Osteoblast (primary cell): ENCODE results near the gene PPIP5K1. TPM values are rescaled to one million over a fixed set of nuclear protein-coding genes. Genes with fewer than 3 reads are reported as not detected.

Source experiments
- DNase-seq: peaks from one replicate; pipeline ENCODE4 v3.0.0; 2011; ENCODE audit warnings: low spot score, mixed read lengths; ENCODE audit not compliant: insufficient read length; ENCODE audit errors: missing footprints
- H2AFZ ChIP-seq: 2 replicates; pipeline ENCODE4 v1.6.0; 2011; ENCODE audit warnings: mild to moderate bottlenecking, low read length
- H3K27ac ChIP-seq: 2 replicates; pipeline ENCODE4 v1.5.1; 2011; ENCODE audit warnings: mild to moderate bottlenecking, low read depth, low read length, moderate library complexity
- H3K27me3 ChIP-seq: 2 replicates; pipeline ENCODE4 v1.6.0; 2012; ENCODE audit warnings: mild to moderate bottlenecking, control low read depth, inconsistent platforms, low read length, moderate library complexity; ENCODE audit not compliant: insufficient read depth
- H3K36me3 ChIP-seq: 2 replicates; pipeline ENCODE4 v1.5.1; 2011; ENCODE audit warnings: mild to moderate bottlenecking, low read length, control low read depth, moderate library complexity; ENCODE audit not compliant: insufficient read depth
- H3K4me1 ChIP-seq: 2 replicates; pipeline ENCODE4 v1.5.1; 2011; ENCODE audit warnings: mild to moderate bottlenecking, low read length, control low read depth, moderate library complexity; ENCODE audit not compliant: insufficient read depth
- H3K4me2 ChIP-seq: 2 replicates; pipeline ENCODE4 v1.6.0; 2011; ENCODE audit warnings: mild to moderate bottlenecking, low read length; ENCODE audit not compliant: insufficient read depth
- H3K4me3 ChIP-seq: fragments of 200-600 bp; sonication (generic); 3 replicates; pipeline ENCODE4 v1.5.1; 2012; ENCODE audit warnings: mild to moderate bottlenecking, low read length, inconsistent platforms; ENCODE audit not compliant: insufficient read depth
- H3K79me2 ChIP-seq: 2 replicates; pipeline ENCODE4 v1.6.0; 2012; ENCODE audit warnings: mild to moderate bottlenecking, low read length, control low read depth, inconsistent platforms; ENCODE audit not compliant: insufficient read depth
- H3K9me3 ChIP-seq: 2 replicates; pipeline ENCODE4 v1.5.1; 2011; ENCODE audit warnings: low read depth, low read length, control low read depth
- H4K20me1 ChIP-seq: 2 replicates; pipeline ENCODE4 v1.6.0; 2012; ENCODE audit warnings: mild to moderate bottlenecking, low read length, control low read depth; ENCODE audit not compliant: insufficient read depth
- small RNA-seq: library from RNA; depleted of rRNA; stranded (forward); fragments of <200 nt; gene quantifications from one replicate; pipeline ENCODE3, GENCODE V24; 2012
- total RNA-seq: library from RNA; depleted of rRNA; stranded (reverse); fragments of >200 nt; gene quantifications from 2 replicates; pipeline ENCODE4 v1.2.3, GENCODE V29; 2012
- TF ChIP-seq, protein P1 (sequence below): IDR thresholded peaks from 2 replicates; pipeline ENCODE4 v1.5.1; 2011; ENCODE audit warnings: mild to moderate bottlenecking, low read depth, low read length, moderate library complexity; ENCODE audit errors: extremely low read depth

Gene PPIP5K1
- total RNA-seq, 1 donor = 20.3 TPM

DNA sequence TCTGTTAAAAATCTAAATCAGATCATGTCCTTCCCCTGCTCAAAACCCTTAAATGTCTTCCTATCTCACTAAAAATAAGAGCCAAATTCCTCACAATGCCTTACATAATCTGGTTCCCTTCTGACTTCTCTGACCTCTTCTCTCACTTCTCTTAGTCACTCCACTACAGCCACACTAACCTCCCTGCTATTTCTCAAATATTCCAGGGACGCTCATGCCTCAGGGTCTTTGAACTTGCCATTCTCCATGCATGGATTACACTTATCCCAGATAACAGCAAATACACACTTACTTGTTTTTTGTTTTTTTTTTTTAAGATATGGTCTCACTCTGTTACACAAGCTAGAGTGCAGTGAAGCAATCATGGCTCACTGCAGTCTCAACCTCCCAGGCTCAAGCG, 105.6 kb downstream of the PPIP5K1 start:
- Histone ChIP-seq H3K27me3 (no peaks in the 10 kb centered on the region), H3K4me1 (peaks cover 16% of the 10 kb centered on the region), H4K20me1 (peaks cover 17% of the 10 kb centered on the region), H2AFZ (no peak overlapping the region), H3K4me3 (no peak overlapping the region), H3K9me3 (no peaks in the 10 kb centered on the region), H3K4me2 (no peak overlapping the region), H3K36me3 (peaks cover 54% of the 10 kb centered on the region), H3K79me2 (peaks cover 19% of the 10 kb centered on the region), H3K27ac (no peak overlapping the region)
- DNase-seq = no peak
- TF ChIP-seq, protein P1, sequence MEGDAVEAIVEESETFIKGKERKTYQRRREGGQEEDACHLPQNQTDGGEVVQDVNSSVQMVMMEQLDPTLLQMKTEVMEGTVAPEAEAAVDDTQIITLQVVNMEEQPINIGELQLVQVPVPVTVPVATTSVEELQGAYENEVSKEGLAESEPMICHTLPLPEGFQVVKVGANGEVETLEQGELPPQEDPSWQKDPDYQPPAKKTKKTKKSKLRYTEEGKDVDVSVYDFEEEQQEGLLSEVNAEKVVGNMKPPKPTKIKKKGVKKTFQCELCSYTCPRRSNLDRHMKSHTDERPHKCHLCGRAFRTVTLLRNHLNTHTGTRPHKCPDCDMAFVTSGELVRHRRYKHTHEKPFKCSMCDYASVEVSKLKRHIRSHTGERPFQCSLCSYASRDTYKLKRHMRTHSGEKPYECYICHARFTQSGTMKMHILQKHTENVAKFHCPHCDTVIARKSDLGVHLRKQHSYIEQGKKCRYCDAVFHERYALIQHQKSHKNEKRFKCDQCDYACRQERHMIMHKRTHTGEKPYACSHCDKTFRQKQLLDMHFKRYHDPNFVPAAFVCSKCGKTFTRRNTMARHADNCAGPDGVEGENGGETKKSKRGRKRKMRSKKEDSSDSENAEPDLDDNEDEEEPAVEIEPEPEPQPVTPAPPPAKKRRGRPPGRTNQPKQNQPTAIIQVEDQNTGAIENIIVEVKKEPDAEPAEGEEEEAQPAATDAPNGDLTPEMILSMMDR = no peak

Small RNAs within 50 kb of the gene (small RNA-seq; reads per million reads assigned to genes)
- gene RNU6-554P = not detected
- gene RNU6-610P = not detected

Other genes starting within 250 kb of the PPIP5K1 start
- gene ZSCAN29, start 219.2 kb downstream of the PPIP5K1 start, total RNA-seq = 29.5 and 33.7 TPM in 2 replicates
- 8.8 and 10.5 TPM in 2 replicates for gene TUBGCP4, start 219.1 kb downstream of the PPIP5K1 start, total RNA-seq
- gene TP53BP1, start 97.1 kb downstream of the PPIP5K1 start, total RNA-seq = 81.6 and 88.7 TPM in 2 replicates
- 117 and 121 TPM in 2 replicates for gene MAP1A, start 72.6 kb downstream of the PPIP5K1 start, total RNA-seq
- gene CKMT1B, start 3.8 kb upstream of the PPIP5K1 start, total RNA-seq = not detected in 2 replicates
- gene STRC, start 28.6 kb upstream of the PPIP5K1 start, total RNA-seq = under 0.01 TPM in 2 replicates
- 1.1 and 3.8 TPM in 2 replicates for gene CATSPER2, start 58.6 kb upstream of the PPIP5K1 start, total RNA-seq
- gene CKMT1A, start 103.7 kb upstream of the PPIP5K1 start, total RNA-seq = not detected in 2 replicates
- 160 and 173 TPM in 2 replicates for gene PDIA3, start 156.2 kb upstream of the PPIP5K1 start, total RNA-seq
- gene ELL3, start 186.8 kb upstream of the PPIP5K1 start, total RNA-seq = 1.2 and 3.6 TPM in 2 replicates
- 432 and 461 TPM in 2 replicates for gene SERF2, start 202.1 kb upstream of the PPIP5K1 start, total RNA-seq
- not detected in 2 replicates for gene SERINC4, start 210.0 kb upstream of the PPIP5K1 start, total RNA-seq
- 5.4 and 6.5 TPM in 2 replicates for gene HYPK, start 210.4 kb upstream of the PPIP5K1 start, total RNA-seq
- 14.7 and 16.6 TPM in 2 replicates for gene MFAP1, start 234.5 kb upstream of the PPIP5K1 start, total RNA-seq
- 6.5 and 7.6 TPM in 2 replicates for gene WDR76, start 236.8 kb upstream of the PPIP5K1 start, total RNA-seq